PC-9 (cell line): Measurements from ENCODE around the gene SLC12A2.

Source experiments
- EZH2 ChIP-seq: fragments of 200-600 bp; sonication (generic); IDR thresholded peaks from 2 replicates; pipeline ENCODE4 v1.8.0; 2017; ENCODE audit warnings: antibody characterized with exemption, low read depth
- TF ChIP-seq, protein P1 (sequence below): fragments of 200-600 bp; sonication (generic); conservative IDR thresholded peaks from 2 replicates; pipeline ENCODE4 v1.6.1; 2017; ENCODE audit warnings: mixed run types, antibody characterized with exemption, mild to moderate bottlenecking, moderate library complexity

DNA sequence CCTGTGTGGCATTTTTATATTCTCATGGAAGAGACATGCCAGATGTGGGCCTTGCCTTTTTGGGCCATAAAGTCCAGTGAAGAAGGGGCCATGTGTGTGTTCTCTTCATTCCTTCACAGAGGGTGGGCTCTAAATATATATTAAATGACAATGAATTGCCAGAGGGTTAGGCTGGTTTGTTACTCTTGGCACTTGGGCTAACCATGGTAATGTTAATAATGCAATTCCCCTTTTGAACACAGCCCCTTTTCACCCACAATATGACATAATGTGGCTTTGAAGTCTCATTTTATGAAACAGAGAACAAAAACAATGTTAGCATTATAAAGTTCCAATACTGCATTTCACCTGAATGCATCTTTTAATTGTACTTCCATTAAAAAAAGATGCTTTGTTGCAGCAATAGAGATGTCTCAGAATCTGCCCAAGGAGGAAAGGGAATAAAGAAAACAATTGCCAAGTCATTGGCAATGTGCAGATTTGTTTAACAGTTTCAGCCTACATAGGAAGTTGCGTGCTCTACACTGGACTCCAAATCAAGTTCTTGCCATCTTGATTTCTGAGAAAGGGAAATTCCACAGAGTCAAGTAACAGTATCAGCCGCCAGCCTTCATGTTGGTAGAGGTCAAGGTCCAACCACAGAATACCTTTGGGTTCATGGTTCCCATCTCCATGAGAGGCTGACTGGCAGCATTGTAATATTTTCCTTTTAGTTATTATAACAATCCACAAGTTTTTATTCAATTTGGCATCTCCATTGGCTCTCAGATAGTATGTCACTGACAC lies 141.9 kb downstream of the SLC12A2 start:
- TF ChIP-seq, protein P1, sequence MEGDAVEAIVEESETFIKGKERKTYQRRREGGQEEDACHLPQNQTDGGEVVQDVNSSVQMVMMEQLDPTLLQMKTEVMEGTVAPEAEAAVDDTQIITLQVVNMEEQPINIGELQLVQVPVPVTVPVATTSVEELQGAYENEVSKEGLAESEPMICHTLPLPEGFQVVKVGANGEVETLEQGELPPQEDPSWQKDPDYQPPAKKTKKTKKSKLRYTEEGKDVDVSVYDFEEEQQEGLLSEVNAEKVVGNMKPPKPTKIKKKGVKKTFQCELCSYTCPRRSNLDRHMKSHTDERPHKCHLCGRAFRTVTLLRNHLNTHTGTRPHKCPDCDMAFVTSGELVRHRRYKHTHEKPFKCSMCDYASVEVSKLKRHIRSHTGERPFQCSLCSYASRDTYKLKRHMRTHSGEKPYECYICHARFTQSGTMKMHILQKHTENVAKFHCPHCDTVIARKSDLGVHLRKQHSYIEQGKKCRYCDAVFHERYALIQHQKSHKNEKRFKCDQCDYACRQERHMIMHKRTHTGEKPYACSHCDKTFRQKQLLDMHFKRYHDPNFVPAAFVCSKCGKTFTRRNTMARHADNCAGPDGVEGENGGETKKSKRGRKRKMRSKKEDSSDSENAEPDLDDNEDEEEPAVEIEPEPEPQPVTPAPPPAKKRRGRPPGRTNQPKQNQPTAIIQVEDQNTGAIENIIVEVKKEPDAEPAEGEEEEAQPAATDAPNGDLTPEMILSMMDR = no peak
- no peak for TF ChIP-seq EZH2
